Measurements from ENCODE around the gene ADGRG3. TPM values are rescaled to one million over a fixed set of nuclear protein-coding genes. Genes with fewer than 3 reads are reported as not detected.

The ADGRG3 gene
- total RNA-seq, 1 experiment from 2014 or later, result not detected

DNA sequence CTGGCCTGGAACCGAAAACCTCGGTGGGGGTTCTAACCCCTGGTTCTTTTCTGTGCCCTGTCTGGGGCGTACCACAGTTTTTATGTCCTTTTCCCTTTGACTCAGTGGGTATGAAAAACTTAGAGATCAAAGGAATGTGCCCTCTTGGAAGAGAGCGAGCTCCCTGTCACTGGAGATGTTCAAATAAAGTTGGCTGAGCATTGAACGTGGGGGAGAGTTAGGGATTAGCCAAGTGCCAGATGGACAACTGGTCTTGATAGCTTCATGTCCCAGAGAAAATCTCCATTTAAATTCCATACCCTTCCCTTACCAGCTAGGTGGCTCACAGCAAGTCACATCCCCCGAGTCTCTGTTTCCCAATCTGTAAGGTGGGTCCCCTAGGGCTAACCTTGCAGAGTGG is 30.1 kb upstream of the ADGRG3 start:
- Mint-ChIP-seq H3K4me3 (ENCODE audit: low read depth, unreplicated experiment) (no peak overlapping the region), H3K27me3 (ENCODE audit: unreplicated experiment) (no peaks in the 10 kb centered on the region), H3K4me1 (ENCODE audit: low read depth, unreplicated experiment) (peaks cover 45% of the 10 kb centered on the region), H3K9me3 (ENCODE audit: low read depth, unreplicated experiment) (no peaks in the 10 kb centered on the region), H3K36me3 (ENCODE audit: insufficient read depth, unreplicated experiment) (peaks cover 43% of the 10 kb centered on the region), H3K27ac (ENCODE audit: unreplicated experiment) (no peak overlapping the region)
- DNase-seq, result no peak
- CTCF ChIA-PET, result interaction anchor here (0.6 to 3.2 kb wide), 6 partner anchors 8 to 47 kb away, joined by 3 to 10 read pairs (median 4); partner anchors contain the start of gene ADGRG1
- no TSS peak for BruUV-seq (replicated peaks)
- TF ChIP-seq, protein P1, sequence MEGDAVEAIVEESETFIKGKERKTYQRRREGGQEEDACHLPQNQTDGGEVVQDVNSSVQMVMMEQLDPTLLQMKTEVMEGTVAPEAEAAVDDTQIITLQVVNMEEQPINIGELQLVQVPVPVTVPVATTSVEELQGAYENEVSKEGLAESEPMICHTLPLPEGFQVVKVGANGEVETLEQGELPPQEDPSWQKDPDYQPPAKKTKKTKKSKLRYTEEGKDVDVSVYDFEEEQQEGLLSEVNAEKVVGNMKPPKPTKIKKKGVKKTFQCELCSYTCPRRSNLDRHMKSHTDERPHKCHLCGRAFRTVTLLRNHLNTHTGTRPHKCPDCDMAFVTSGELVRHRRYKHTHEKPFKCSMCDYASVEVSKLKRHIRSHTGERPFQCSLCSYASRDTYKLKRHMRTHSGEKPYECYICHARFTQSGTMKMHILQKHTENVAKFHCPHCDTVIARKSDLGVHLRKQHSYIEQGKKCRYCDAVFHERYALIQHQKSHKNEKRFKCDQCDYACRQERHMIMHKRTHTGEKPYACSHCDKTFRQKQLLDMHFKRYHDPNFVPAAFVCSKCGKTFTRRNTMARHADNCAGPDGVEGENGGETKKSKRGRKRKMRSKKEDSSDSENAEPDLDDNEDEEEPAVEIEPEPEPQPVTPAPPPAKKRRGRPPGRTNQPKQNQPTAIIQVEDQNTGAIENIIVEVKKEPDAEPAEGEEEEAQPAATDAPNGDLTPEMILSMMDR (IDR thresholded peaks at IDR 0.05; ENCODE audit: unreplicated experiment), result no peak
- intact Hi-C loops (cut with micrococcal nuclease; ENCODE audit: unreplicated experiment), result no loop called here

- Mint-ChIP-seq H3K27ac (ENCODE audit: unreplicated experiment) (no peak overlapping the region), H3K4me3 (ENCODE audit: low read depth, unreplicated experiment) (no peak overlapping the region), H3K27me3 (ENCODE audit: unreplicated experiment) (no peaks in the 10 kb centered on the region), H3K4me1 (ENCODE audit: low read depth, unreplicated experiment) (peaks cover 45% of the 10 kb centered on the region), H3K36me3 (ENCODE audit: insufficient read depth, unreplicated experiment) (peaks cover 43% of the 10 kb centered on the region), H3K9me3 (ENCODE audit: low read depth, unreplicated experiment) (no peaks in the 10 kb centered on the region)
- DNase-seq, result no peak
- intact Hi-C loops (cut with micrococcal nuclease; ENCODE audit: unreplicated experiment), result no loop called here
- CTCF ChIA-PET, result interaction anchor here (0.6 to 3.2 kb wide), 6 partner anchors 8 to 47 kb away, joined by 3 to 10 read pairs (median 3); partner anchors contain the start of gene ADGRG1
- TF ChIP-seq, protein P1 (IDR thresholded peaks at IDR 0.05; ENCODE audit: unreplicated experiment), result no peak
- BruUV-seq (replicated peaks), result no TSS peak
Observed at GRCh38 chr16:57638381-57638780, 29.7 kb upstream of the ADGRG3 start.

GRCh38 chr16:57639172-57639887 is 28.8 kb upstream of the ADGRG3 start:
- intact Hi-C loops (cut with micrococcal nuclease; ENCODE audit: unreplicated experiment), result no loop called here
- CTCF ChIA-PET, result interaction anchor here (0.7 to 3.2 kb wide), 3 partner anchors 11 to 32 kb away, joined by 3 to 10 read pairs (median 3); partner anchors contain the start of gene ADGRG1
- no peak for DNase-seq
- Mint-ChIP-seq H3K9me3 (ENCODE audit: low read depth, unreplicated experiment) (no peaks in the 10 kb centered on the region), H3K27me3 (ENCODE audit: unreplicated experiment) (no peaks in the 10 kb centered on the region), H3K4me1 (ENCODE audit: low read depth, unreplicated experiment) (peaks cover 36% of the 10 kb centered on the region), H3K36me3 (ENCODE audit: insufficient read depth, unreplicated experiment) (peaks cover 40% of the 10 kb centered on the region), H3K4me3 (ENCODE audit: low read depth, unreplicated experiment) (no peak overlapping the region), H3K27ac (ENCODE audit: unreplicated experiment) (no peak overlapping the region)
- no TSS peak for BruUV-seq (replicated peaks)
- TF ChIP-seq, protein P1 (IDR thresholded peaks at IDR 0.05; ENCODE audit: unreplicated experiment), result no peak

DNA sequence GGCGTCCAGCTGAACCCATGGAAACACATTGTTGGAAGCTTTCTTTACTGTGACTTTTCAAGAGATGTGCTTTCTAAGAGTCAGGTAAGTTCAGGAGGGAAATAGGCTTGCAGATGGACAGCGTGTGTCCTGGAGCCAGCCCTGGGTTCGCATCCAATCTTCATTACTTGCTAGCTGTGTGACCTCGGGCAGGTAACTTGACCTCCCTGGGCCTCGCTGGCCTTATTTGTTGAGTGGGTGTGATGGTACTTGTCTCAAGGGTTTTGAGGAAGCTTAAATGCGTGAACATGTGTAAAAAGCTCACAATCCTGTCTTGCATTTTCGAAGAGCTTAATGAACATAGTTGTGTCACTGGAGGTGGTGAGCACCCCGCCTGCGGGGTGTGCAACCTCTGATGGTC is 27.9 kb upstream of the ADGRG3 start:
- no peak overlapping the region for H3K27ac Mint-ChIP-seq (ENCODE audit: unreplicated experiment)
- no peak overlapping the region for H3K4me3 Mint-ChIP-seq (ENCODE audit: low read depth, unreplicated experiment)
- H3K9me3 Mint-ChIP-seq (ENCODE audit: low read depth, unreplicated experiment), result no peaks in the 10 kb centered on the region
- CTCF ChIA-PET, result no interaction called here
- no peak for DNase-seq
- intact Hi-C loops (cut with micrococcal nuclease; ENCODE audit: unreplicated experiment), result no loop called here
- peaks cover 29% of the 10 kb centered on the region for H3K4me1 Mint-ChIP-seq (ENCODE audit: low read depth, unreplicated experiment)
- no TSS peak for BruUV-seq (replicated peaks)
- H3K36me3 Mint-ChIP-seq (ENCODE audit: insufficient read depth, unreplicated experiment), result peaks cover 35% of the 10 kb centered on the region
- H3K27me3 Mint-ChIP-seq (ENCODE audit: unreplicated experiment), result no peaks in the 10 kb centered on the region
- TF ChIP-seq, protein P1 (IDR thresholded peaks at IDR 0.05; ENCODE audit: unreplicated experiment), result no peak

Data from Calu3 (cell line).